GM12873 (cell line): ENCODE data around the gene UHRF2.

ENCODE experiments used
- TF ChIP-seq, protein P1 (sequence below): IDR thresholded peaks from 2 replicates; pipeline ENCODE4 v1.5.1; 2012; ENCODE audit warnings: low read depth, mild to moderate bottlenecking, moderate library complexity, low read length, control low read depth; ENCODE audit not compliant: insufficient read depth; ENCODE audit errors: missing control alignments

UHRF2 gene

DNA sequence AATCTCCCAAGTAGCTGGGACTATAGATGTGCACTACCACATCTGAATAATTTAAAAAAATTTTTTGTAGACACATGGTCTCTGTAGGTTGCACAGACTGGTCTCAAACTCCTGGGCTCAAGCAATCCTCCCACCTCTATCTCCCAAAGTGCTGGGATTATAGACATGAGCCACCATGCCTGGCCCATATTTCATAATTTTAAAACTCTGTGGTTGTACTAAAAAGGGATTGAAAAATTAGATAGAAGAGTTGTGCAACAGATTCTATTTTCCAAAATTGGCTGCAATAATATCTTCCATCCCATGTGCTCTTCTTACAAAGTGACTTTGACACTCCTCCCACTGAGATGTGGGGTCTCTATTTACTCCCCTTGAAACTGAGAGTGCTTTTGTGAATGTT is 7.6 kb upstream of the UHRF2 start:
- TF ChIP-seq, protein P1, sequence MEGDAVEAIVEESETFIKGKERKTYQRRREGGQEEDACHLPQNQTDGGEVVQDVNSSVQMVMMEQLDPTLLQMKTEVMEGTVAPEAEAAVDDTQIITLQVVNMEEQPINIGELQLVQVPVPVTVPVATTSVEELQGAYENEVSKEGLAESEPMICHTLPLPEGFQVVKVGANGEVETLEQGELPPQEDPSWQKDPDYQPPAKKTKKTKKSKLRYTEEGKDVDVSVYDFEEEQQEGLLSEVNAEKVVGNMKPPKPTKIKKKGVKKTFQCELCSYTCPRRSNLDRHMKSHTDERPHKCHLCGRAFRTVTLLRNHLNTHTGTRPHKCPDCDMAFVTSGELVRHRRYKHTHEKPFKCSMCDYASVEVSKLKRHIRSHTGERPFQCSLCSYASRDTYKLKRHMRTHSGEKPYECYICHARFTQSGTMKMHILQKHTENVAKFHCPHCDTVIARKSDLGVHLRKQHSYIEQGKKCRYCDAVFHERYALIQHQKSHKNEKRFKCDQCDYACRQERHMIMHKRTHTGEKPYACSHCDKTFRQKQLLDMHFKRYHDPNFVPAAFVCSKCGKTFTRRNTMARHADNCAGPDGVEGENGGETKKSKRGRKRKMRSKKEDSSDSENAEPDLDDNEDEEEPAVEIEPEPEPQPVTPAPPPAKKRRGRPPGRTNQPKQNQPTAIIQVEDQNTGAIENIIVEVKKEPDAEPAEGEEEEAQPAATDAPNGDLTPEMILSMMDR, result no peak

DNA sequence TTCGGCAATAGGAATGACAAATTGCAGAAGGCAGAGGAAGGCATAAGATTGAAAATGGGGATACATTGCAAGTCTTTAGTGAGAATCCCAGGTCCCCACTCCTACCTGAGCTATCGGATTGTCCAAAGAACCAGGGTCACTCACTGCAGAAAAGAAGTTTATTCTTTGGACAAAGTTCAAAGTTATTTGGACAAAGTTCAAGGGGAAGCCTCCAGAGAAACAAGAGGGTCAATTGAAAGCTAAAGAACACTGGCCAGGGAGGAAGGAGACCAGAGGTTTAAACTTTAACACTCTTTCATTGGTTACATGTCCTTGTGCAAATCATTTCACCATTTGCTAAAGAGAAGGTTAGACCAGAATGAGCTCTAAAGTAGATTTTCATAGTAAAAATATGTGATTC is 5.2 kb upstream of the UHRF2 start:
- TF ChIP-seq, protein P1, result no peak

DNA sequence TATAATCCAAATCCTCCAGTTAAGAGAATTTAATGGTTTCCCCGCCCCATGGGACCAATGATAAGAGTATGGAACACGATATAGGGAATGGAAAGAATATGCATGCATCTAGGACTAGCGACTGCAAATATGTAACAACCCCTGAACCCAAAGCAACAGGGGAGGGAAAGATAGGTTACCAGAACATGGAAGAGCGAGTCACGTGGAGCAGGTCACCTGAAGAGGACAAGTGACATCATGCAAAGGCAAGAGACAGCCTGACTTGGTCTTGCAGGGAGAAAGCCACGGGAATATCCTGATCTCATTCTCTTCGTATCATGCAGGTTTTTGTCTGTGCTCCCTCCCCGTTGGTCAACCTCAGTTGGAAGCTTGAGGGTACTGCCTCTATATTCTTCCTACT is 4.7 kb upstream of the UHRF2 start:
- TF ChIP-seq, protein P1, result no peak

DNA sequence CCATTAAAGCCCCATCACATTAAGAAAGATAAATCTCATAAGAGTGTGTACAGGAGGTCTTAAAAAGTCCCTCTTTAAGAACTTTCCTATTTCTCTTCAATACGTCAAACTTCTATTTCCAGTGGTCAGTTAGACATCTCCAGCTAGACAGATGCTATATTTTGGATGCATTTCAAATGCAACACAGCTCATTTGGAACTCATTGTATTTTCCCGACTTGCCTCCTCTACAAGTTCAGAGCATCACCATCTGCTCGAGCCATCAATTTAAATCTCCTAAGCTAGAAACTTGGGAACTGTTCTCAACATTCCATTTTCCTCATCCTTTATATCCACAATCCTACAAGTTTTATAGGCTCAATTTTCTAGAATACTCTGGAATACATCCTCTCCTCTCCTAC is 3.2 kb upstream of the UHRF2 start:
- TF ChIP-seq, protein P1, result no peak

DNA sequence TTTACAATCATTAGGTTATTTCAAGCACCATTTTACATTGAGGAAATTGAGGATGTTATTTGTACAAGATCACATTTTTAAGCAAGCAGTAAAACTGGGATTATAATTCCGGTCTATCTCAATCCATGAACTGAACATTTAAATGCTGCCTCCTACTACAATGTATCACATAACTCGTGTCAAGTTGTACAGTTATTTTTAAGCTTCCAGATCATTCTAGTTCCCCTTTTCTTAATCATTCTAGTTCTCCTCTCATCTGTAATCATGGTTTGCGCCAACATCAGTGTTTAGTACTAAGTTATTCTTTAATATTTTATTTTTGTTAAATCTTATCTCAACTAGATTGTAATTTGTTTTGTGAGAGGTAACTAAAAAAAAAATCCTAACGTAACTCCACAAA is 2.4 kb upstream of the UHRF2 start:
- TF ChIP-seq, protein P1, result no peak

DNA sequence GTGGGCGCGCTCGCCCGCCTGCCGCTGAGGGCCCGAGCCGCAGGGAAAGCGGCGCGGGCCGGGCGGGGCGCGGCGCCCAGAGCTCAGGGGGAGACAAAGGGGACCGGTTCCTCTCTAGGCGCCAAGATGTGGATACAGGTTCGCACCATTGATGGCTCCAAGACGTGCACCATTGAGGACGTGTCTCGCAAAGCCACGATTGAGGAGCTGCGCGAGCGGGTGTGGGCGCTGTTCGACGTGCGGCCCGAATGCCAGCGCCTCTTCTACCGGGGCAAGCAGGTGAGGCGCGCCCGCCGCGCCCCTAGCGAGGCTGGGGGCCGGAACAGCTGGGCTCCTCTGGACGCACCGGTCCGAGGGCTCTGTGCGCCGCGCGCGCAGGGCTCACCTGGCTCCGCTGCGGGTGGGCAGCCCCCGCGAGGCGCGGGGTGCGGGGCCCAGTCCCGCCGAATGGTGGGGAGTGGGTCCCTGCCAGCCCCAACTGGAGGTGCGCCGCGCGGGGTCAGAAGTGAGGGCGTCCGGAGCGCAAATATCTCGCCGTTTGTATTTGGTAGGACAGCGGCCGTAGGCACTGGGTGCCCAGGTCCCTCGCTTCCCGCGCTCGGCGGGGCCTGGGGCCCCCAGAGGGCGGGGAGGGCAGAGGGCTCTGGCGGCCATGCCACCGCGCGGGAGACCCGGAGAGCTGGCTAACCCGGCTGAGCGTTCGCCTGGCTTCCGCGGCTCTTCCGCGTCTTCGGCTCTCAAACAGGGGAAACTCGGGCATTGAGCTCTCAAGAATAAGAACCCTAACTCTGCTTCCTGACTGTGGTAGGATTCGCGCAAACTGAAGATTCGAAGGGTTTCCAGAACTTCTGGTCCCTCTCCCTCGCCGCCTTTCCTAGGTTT is 607 bp downstream of the UHRF2 start:
- TF ChIP-seq, protein P1, result no peak

DNA sequence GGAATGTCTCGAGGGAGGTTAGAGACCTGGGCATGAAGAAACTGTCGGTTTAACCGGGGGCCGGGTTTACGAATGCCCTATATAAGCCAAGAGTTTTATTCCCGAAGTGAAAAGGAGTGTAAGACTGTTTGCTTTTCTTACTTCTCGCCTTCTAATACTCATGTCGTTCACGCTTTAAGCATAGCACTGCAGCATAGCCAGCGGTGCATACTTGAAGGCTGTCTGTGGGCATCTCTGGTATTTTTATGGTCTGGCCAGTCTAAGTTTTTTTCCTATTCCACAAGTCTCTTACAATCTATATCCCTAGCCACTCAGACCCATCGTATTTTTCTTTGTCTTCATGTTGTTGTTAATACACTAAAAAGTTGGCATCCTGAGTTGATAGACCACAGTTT is 1.2 kb downstream of the UHRF2 start:
- TF ChIP-seq, protein P1, result no peak
